Choroid plexus epithelial cell (primary cell): ENCODE data around the gene PLXDC2.

Experiments
- DNase-seq: peaks from one replicate; pipeline ENCODE4 v3.0.0-alpha.2; 2010; ENCODE audit warnings: low read depth
- H3K4me3 ChIP-seq: 2 replicates; pipeline ENCODE4 v1.5.1; 2011; ENCODE audit warnings: low read depth, mild to moderate bottlenecking, control low read depth, low read length, moderate library complexity
- TF ChIP-seq, protein P1 (sequence below): conservative IDR thresholded peaks from 2 replicates; pipeline ENCODE4 v1.5.1; 2011; ENCODE audit warnings: low read depth, mild to moderate bottlenecking, control low read depth, inconsistent platforms, low read length, moderate library complexity

PLXDC2 gene

DNA sequence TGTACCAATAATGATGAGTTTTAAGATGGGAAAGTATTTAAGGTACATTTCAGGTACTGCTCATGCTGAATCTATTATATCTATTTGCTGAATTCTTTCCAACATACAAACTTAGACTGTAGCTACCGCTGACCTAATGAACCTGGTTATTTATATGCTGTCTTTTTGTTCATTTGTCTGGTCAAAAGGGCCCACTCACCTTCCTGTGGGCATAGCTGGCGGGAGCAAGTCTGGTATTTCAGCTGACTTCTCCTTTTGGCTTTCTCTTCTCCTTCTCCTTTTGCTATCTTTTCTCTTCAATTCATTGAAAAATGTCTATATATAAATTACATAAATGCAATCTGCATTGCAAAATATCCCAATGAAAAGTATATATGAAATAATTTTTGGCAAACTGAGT, 9.5 kb downstream of the PLXDC2 start:
- TF ChIP-seq, protein P1, sequence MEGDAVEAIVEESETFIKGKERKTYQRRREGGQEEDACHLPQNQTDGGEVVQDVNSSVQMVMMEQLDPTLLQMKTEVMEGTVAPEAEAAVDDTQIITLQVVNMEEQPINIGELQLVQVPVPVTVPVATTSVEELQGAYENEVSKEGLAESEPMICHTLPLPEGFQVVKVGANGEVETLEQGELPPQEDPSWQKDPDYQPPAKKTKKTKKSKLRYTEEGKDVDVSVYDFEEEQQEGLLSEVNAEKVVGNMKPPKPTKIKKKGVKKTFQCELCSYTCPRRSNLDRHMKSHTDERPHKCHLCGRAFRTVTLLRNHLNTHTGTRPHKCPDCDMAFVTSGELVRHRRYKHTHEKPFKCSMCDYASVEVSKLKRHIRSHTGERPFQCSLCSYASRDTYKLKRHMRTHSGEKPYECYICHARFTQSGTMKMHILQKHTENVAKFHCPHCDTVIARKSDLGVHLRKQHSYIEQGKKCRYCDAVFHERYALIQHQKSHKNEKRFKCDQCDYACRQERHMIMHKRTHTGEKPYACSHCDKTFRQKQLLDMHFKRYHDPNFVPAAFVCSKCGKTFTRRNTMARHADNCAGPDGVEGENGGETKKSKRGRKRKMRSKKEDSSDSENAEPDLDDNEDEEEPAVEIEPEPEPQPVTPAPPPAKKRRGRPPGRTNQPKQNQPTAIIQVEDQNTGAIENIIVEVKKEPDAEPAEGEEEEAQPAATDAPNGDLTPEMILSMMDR = no peak
- DNase-seq = no peak
- H3K4me3 ChIP-seq = no peak overlapping the region

GRCh38 chr10:19826712-19827111, 10.5 kb downstream of the PLXDC2 start:
- TF ChIP-seq, protein P1 = no peak
- DNase-seq = peak; percentile 88
- H3K4me3 ChIP-seq = no peak overlapping the region

- peak; percentile 44 for DNase-seq
These were observed 12.2 kb downstream of the PLXDC2 start for GRCh38 chr10:19828278-19829049.

GRCh38 chr10:19832699-19833098, 16.5 kb downstream of the PLXDC2 start:
- TF ChIP-seq, protein P1 = no peak
- no peak overlapping the region for H3K4me3 ChIP-seq

More at GRCh38 chr10:19828278-19829049, 12.2 kb downstream of the PLXDC2 start:
- TF ChIP-seq, protein P1 = no peak
- no peak overlapping the region for H3K4me3 ChIP-seq

GRCh38 chr10:19833170-19833824, 17.1 kb downstream of the PLXDC2 start:
- no peak overlapping the region for H3K4me3 ChIP-seq
- peak; percentile 39 for DNase-seq
- TF ChIP-seq, protein P1 = no peak

More at GRCh38 chr10:19832699-19833098, 16.5 kb downstream of the PLXDC2 start:
- peak; percentile 69 for DNase-seq

GRCh38 chr10:19835952-19836351, 19.7 kb downstream of the PLXDC2 start:
- TF ChIP-seq, protein P1 = no peak
- H3K4me3 ChIP-seq = no peak overlapping the region
- no peak for DNase-seq
